K562 (cell line): ENCODE results near the gene WASF2. TPM values are rescaled to one million over a fixed set of nuclear protein-coding genes. Genes with fewer than 3 reads are reported as not detected.

Experiments
- ATAC-seq: fragments of 200-7000 bp; cut with Tn5 transposase; 3 replicates; pipeline ENCODE4 v1.9.1; 2020; ENCODE audit warnings: moderate library complexity
- BruUV-seq: library from RNA; stranded (reverse); fragments of 400-500 nt; replicated peaks from 2 replicates; lab custom pipeline; 2021; lab: Mats Ljungman, UMichigan
- CTCF ChIA-PET: fragments of 300-600 bp; formaldehyde crosslinking; extraction: SDS; loops from one replicate; lab custom pipeline; 2021; ENCODE audit warnings: low intra/inter-chr PET ratio; lab: Yijun Ruan, JAX
- POLR2A ChIA-PET: fragments of 300-600, 350-650 bp; sonication (Branson Sonifier 250); formaldehyde crosslinking; extraction: SDS; loops from one replicate; lab custom pipeline; 2021; ENCODE audit warnings: antibody characterized with exemption, inconsistent platforms; lab: Yijun Ruan, JAX
- DNase-seq, 4 experiments: peaks; one replicate each; pipeline versions ENCODE4 v3.0.0 to v3.0.0-alpha.2; 2011 to 2018; ENCODE audit warnings: low spot score in 3 of 4, mixed read lengths in 3 of 4; ENCODE audit errors: extremely low read depth in 1 of 4
- FAIRE-seq: peaks from 2 replicates; lab custom pipeline; 2011; peaks lifted over from hg19 to GRCh38; lab: Jason Lieb, UNC
- H2AFZ ChIP-seq: 2 replicates; pipeline ENCODE4 v1.6.0; 2011; ENCODE audit warnings: low read depth, low read length, control low read depth, inconsistent platforms
- H3K27ac ChIP-seq: fragments of 200-600 bp; 3 replicates; pipeline ENCODE4 v1.8.0; 2011; ENCODE audit warnings: low read depth, mild to moderate bottlenecking, control low read depth, inconsistent platforms, low read length, moderate library complexity, mixed read lengths; ENCODE audit errors: extremely low read depth
- H3K27me3 ChIP-seq, 2 experiments: fragments of 300-600 bp in 1 of 2; 2 replicates in 1 of 2; 3 replicates in 1 of 2; pipeline versions ENCODE4 v1.6.0 to v1.8.0; 2011; ENCODE audit warnings: inconsistent platforms in 2 of 2, low read length in 2 of 2, mild to moderate bottlenecking in 1 of 2, mixed read lengths in 1 of 2, moderate library complexity in 1 of 2; ENCODE audit not compliant: control insufficient read depth in 2 of 2, insufficient read depth in 2 of 2
- H3K36me3 ChIP-seq: fragments of 300-600 bp; 3 replicates; pipeline ENCODE4 v1.8.0; 2011; ENCODE audit warnings: mild to moderate bottlenecking, low read length, inconsistent platforms; ENCODE audit not compliant: control insufficient read depth, insufficient read depth
- H3K4me1 ChIP-seq, 2 experiments: fragments of 200-600 bp in 1 of 2; replicated peaks in 1 of 2; 2 replicates in 1 of 2; 3 replicates in 1 of 2; pipeline versions ENCODE4 v1.5.1 to v1.8.0; 2011; ENCODE audit warnings: inconsistent platforms in 2 of 2, low read length in 2 of 2, mild to moderate bottlenecking in 1 of 2, mixed read lengths in 1 of 2, moderate library complexity in 1 of 2; ENCODE audit not compliant: control insufficient read depth in 2 of 2, insufficient read depth in 2 of 2
- H3K4me2 ChIP-seq: 2 replicates; pipeline ENCODE4 v1.6.1; 2011; ENCODE audit warnings: low read length, control low read depth, inconsistent platforms, mixed read lengths; ENCODE audit not compliant: insufficient read depth
- H3K4me3 ChIP-seq: fragments of 200-600 bp; sonication (generic), shearing (Covaris generic); 2 replicates; pipeline ENCODE4 v1.5.1; 2016; ENCODE audit warnings: control low read depth, inconsistent platforms
- H3K79me2 ChIP-seq: fragments of 200-600 bp; 3 replicates; pipeline ENCODE4 v1.8.0; 2011; ENCODE audit warnings: low read length, inconsistent platforms; ENCODE audit not compliant: control insufficient read depth, insufficient read depth
- H3K9ac ChIP-seq, 2 experiments: 2 replicates each; pipeline versions ENCODE4 v1.6.0 to v1.6.1; 2011; ENCODE audit warnings: low read depth in 2 of 2, low read length in 2 of 2, control low read depth in 1 of 2, inconsistent platforms in 1 of 2, mild to moderate bottlenecking in 1 of 2, mixed read lengths in 1 of 2; ENCODE audit not compliant: insufficient read depth in 1 of 2
- H3K9me1 ChIP-seq: one replicate; pipeline ENCODE4 v1.6.0; 2011; ENCODE audit warnings: inconsistent platforms, mild to moderate bottlenecking, low read length, moderate library complexity; ENCODE audit not compliant: control insufficient read depth, insufficient read depth
- H3K9me3 ChIP-seq: replicated peaks from 2 replicates; pipeline ENCODE4 v1.5.1; 2011; ENCODE audit warnings: low read depth, low read length, inconsistent platforms; ENCODE audit not compliant: control insufficient read depth, insufficient read depth
- H4K20me1 ChIP-seq: replicated peaks from 2 replicates; pipeline ENCODE4 v1.6.1; 2011; ENCODE audit warnings: low read length, inconsistent platforms, mixed read lengths; ENCODE audit not compliant: control insufficient read depth, insufficient read depth
- ARHGAP35 ChIP-seq: fragments of 450-650 bp; IDR thresholded peaks from 2 replicates; pipeline ENCODE4 v1.6.1; 2018; ENCODE audit not compliant: partially characterized antibody
- ATF7 ChIP-seq: fragments of 450-650 bp; IDR thresholded peaks from 2 replicates; pipeline ENCODE4 v1.7.1; 2014; ENCODE audit warnings: mild to moderate bottlenecking, moderate library complexity
- CREB1 ChIP-seq, 2 experiments: sonication (generic) in 1 of 2; formaldehyde crosslinking in 1 of 2; IDR thresholded peaks; 2 replicates each; pipeline versions ENCODE4 v1.6.1 to v1.8.0; 2012 to 2022; ENCODE audit warnings: inconsistent platforms in 1 of 2, mild to moderate bottlenecking in 1 of 2, missing genetic modification reagents in 1 of 2, moderate library complexity in 1 of 2
- HNRNPLL ChIP-seq: fragments of 200-400 bp; formaldehyde crosslinking; IDR thresholded peaks from 2 replicates; pipeline ENCODE4 v1.6.1; 2017; ENCODE audit warnings: low read length, low read depth, mild to moderate bottlenecking; ENCODE audit not compliant: poor library complexity, severe bottlenecking
- WGBS: fragments of 100-300 bp; shearing (Covaris generic); methylation state at CpG from one replicate; pipeline ENCODE4 v1.1.6; 2016; ENCODE audit warnings: low coverage, mixed read lengths; ENCODE audit not compliant: insufficient coverage; ENCODE audit errors: missing lambda C conversion rate; 5-methylcytosine and 5-hydroxymethylcytosine counted together
- in situ Hi-C: fragments of 300-500 bp; cut with MboI; formaldehyde crosslinking; loops from 4 replicates; pipeline ENCODE4 v1.15.0; 2018; ENCODE audit warnings: inconsistent platforms, mixed read lengths
- intact Hi-C: fragments of 100-400 bp; cut with micrococcal nuclease; formaldehyde crosslinking; loops from 2 replicates; pipeline ENCODE4 v1.14.2; 2022
- polyA plus RNA-seq, 8 experiments: library from polyadenylated mRNA; depleted of rRNA in 4 of 8; stranded (reverse) in 5 of 8; unstranded in 3 of 8; fragments of >200 nt; fragmentation: Nextera tagmentation in 2 of 8; fragmentation: Illumina TruSeq in 1 of 8; extraction: Ambion mirVana in 2 of 8; extraction: Trizol in 1 of 8; gene quantifications; 2 replicates each; pipeline versions ENCODE4 v1.2.1 to v1.2.3, GENCODE V29; 2011 to 2014; ENCODE audit warnings: inconsistent platforms in 1 of 8, missing spikeins in 1 of 8
- total RNA-seq, 7 experiments: library from RNA; depleted of rRNA in 6 of 7; stranded (reverse); fragments of >200 nt in 6 of 7; fragmentation: Illumina TruSeq in 2 of 7; extraction: Trizol in 2 of 7; gene quantifications; 2 replicates each; pipeline versions ENCODE4 v1.2.1 to v1.2.3, GENCODE V29; 2011 to 2021; ENCODE audit warnings: low replicate concordance in 1 of 7
- TF ChIP-seq, protein P1 (sequence below): sonication (generic); formaldehyde crosslinking; IDR thresholded peaks from 2 replicates; pipeline ENCODE4 v1.8.0; 2022; ENCODE audit warnings: mild to moderate bottlenecking, missing genetic modification reagents
- TF ChIP-seq, protein P2 (sequence below): sonication (generic); formaldehyde crosslinking; IDR thresholded peaks from 2 replicates; pipeline ENCODE4 v1.8.0; 2023; ENCODE audit warnings: missing genetic modification reagents, mild to moderate bottlenecking, borderline replicate concordance

WASF2 gene
- total and polyA plus RNA-seq, 9 of the 15 experiments (the other 6 are each of a cell fraction or from before 2014, with no cell fraction given) = 8.2 to 163 (median 31.2) TPM

DNA sequence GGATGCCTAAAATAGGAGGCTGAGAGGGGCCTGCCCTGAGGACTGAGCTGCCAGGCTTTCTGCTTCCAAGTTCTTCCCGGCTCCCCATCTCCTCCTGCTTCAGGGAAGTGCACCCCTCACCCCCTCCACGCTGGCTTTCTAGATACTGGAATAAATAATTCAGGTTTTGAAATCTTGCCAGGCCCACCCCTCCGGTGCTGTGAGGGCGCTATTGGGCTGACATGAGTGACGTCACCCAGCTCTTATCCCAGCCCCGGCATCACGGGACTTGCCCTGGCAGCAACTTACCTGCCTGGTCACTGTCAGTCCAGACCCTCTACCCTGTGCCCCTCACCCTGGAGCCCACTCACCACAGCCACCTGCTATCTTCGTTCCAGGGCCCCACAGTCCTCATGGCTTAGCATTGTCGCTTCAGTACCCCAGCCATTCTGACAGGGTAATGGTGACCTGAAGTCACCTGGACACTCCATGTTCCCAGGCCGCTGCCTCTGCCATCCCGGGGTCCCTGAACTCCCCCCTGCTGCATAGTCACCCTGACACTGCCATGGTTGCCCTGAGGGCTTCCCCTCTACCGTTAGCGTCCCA is 98.4 kb downstream of the WASF2 start:
- H3K9ac ChIP-seq = peak overlapping the region; percentile 85 to 88
- H3K79me2 ChIP-seq = peaks cover 12% of the 10 kb centered on the region
- TF ChIP-seq CREB1 (IDR thresholded peaks at IDR 0.05) = 0 out of 2 replicates have a peak, but pooled peaks have one; percentile 29
- TF ChIP-seq CREB1 (CRISPR knock-in tag; IDR thresholded peaks at IDR 0.05) = no peak
- TF ChIP-seq HNRNPLL = no peak
- TF ChIP-seq, protein P1, sequence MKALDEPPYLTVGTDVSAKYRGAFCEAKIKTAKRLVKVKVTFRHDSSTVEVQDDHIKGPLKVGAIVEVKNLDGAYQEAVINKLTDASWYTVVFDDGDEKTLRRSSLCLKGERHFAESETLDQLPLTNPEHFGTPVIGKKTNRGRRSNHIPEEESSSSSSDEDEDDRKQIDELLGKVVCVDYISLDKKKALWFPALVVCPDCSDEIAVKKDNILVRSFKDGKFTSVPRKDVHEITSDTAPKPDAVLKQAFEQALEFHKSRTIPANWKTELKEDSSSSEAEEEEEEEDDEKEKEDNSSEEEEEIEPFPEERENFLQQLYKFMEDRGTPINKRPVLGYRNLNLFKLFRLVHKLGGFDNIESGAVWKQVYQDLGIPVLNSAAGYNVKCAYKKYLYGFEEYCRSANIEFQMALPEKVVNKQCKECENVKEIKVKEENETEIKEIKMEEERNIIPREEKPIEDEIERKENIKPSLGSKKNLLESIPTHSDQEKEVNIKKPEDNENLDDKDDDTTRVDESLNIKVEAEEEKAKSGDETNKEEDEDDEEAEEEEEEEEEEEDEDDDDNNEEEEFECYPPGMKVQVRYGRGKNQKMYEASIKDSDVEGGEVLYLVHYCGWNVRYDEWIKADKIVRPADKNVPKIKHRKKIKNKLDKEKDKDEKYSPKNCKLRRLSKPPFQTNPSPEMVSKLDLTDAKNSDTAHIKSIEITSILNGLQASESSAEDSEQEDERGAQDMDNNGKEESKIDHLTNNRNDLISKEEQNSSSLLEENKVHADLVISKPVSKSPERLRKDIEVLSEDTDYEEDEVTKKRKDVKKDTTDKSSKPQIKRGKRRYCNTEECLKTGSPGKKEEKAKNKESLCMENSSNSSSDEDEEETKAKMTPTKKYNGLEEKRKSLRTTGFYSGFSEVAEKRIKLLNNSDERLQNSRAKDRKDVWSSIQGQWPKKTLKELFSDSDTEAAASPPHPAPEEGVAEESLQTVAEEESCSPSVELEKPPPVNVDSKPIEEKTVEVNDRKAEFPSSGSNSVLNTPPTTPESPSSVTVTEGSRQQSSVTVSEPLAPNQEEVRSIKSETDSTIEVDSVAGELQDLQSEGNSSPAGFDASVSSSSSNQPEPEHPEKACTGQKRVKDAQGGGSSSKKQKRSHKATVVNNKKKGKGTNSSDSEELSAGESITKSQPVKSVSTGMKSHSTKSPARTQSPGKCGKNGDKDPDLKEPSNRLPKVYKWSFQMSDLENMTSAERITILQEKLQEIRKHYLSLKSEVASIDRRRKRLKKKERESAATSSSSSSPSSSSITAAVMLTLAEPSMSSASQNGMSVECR = peak; percentile 54; the same call in 1 of the 2 replicates
- TF ChIP-seq ATF7 = peak; percentile 94
- no peak for TF ChIP-seq ARHGAP35
- TF ChIP-seq, protein P2, sequence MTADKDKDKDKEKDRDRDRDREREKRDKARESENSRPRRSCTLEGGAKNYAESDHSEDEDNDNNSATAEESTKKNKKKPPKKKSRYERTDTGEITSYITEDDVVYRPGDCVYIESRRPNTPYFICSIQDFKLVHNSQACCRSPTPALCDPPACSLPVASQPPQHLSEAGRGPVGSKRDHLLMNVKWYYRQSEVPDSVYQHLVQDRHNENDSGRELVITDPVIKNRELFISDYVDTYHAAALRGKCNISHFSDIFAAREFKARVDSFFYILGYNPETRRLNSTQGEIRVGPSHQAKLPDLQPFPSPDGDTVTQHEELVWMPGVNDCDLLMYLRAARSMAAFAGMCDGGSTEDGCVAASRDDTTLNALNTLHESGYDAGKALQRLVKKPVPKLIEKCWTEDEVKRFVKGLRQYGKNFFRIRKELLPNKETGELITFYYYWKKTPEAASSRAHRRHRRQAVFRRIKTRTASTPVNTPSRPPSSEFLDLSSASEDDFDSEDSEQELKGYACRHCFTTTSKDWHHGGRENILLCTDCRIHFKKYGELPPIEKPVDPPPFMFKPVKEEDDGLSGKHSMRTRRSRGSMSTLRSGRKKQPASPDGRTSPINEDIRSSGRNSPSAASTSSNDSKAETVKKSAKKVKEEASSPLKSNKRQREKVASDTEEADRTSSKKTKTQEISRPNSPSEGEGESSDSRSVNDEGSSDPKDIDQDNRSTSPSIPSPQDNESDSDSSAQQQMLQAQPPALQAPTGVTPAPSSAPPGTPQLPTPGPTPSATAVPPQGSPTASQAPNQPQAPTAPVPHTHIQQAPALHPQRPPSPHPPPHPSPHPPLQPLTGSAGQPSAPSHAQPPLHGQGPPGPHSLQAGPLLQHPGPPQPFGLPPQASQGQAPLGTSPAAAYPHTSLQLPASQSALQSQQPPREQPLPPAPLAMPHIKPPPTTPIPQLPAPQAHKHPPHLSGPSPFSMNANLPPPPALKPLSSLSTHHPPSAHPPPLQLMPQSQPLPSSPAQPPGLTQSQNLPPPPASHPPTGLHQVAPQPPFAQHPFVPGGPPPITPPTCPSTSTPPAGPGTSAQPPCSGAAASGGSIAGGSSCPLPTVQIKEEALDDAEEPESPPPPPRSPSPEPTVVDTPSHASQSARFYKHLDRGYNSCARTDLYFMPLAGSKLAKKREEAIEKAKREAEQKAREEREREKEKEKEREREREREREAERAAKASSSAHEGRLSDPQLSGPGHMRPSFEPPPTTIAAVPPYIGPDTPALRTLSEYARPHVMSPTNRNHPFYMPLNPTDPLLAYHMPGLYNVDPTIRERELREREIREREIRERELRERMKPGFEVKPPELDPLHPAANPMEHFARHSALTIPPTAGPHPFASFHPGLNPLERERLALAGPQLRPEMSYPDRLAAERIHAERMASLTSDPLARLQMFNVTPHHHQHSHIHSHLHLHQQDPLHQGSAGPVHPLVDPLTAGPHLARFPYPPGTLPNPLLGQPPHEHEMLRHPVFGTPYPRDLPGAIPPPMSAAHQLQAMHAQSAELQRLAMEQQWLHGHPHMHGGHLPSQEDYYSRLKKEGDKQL (CRISPR knock-in tag) = 0 out of 2 replicates have a peak, but pooled peaks have one; percentile 17

More for the DNA sequence above, 98.4 kb downstream of the WASF2 start:
- Histone ChIP-seq H3K4me3 (peak overlapping the region; percentile 96), H3K4me2 (peak overlapping the region; percentile 82), H3K4me1 (peaks cover 8 to 44% of the 10 kb centered on the region in 2 experiments), H3K27ac (peak overlapping the region; percentile 88), H2AFZ (peak overlapping the region; percentile 95), H3K36me3 (peaks cover 9% of the 10 kb centered on the region; the same call in 1 of the 3 replicates), H3K9me1 (no peaks in the 10 kb centered on the region), H4K20me1 (no peaks in the 10 kb centered on the region), H3K9me3 (no peaks in the 10 kb centered on the region), H3K27me3 (no peaks in the 10 kb centered on the region)
- ChIA-PET POLR2A (interaction anchor here (0.6 to 2.1 kb wide), 6 partner anchors 8 to 172 kb away, joined by 3 to 9 read pairs (median 3); no protein-coding TSS in a partner anchor), CTCF (interaction anchor here (0.7 to 1.1 kb wide), 3 partner anchors 26 to 90 kb away, joined by 4 to 5 read pairs (median 5); no protein-coding TSS in a partner anchor)
- FAIRE-seq (no peak), DNase-seq (peak; percentile 54 to 64 (median 57)), ATAC-seq (no peak)
- in situ Hi-C loops = loop anchor here (5.0 kb wide), 2 partner anchors 271 to 289 kb away; no protein-coding TSS in a partner anchor
- WGBS = 37% methylated on average over 13 of the region's 13 CpGs
- TSS peak; percentile 76 for BruUV-seq
- intact Hi-C loops = loop anchor here (1.0 to 5.0 kb wide), 4 partner anchors 34 to 271 kb away; no protein-coding TSS in a partner anchor
